Measurements from ENCODE around the gene WDR37. TPM values are rescaled to one million over a fixed set of nuclear protein-coding genes. Genes with fewer than 3 reads are reported as not detected.
A peak's percentile ranks its signal among the peaks of the same experiment; 100 is the strongest.

The WDR37 gene
- total RNA-seq, 1 experiment from 2014 or later: 10.4 TPM

GRCh38 chr10:1036341-1036791 is 19.8 kb upstream of the WDR37 start:
- ChIA-PET CTCF (interaction anchor here (0.7 to 1.7 kb wide), 2 partner anchors 13 to 221 kb away, joined by 3 to 7 read pairs; partner anchors contain the start of gene IDI1), POLR2A (interaction anchor here (1.1 to 2.9 kb wide), 2 partner anchors 9 to 12 kb away, joined by 3 to 10 read pairs; partner anchors contain the start of gene IDI1)
- no peaks in the 10 kb centered on the region for H3K9me3 Mint-ChIP-seq
- DNase-seq (ENCODE audit: low spot score): no peak
- ATAC-seq: no peak
- H3K27me3 Mint-ChIP-seq (ENCODE audit: low read depth): no peaks in the 10 kb centered on the region
- peaks cover 14% of the 10 kb centered on the region for H3K36me3 Mint-ChIP-seq
- TF ChIP-seq GTF2I (CRISPR knock-in tag; conservative IDR thresholded peaks at IDR 0.05) (no peak), ETV6 (CRISPR knock-in tag; IDR thresholded peaks at IDR 0.05) (no peak)
- no peak overlapping the region for H3K4me3 Mint-ChIP-seq
- H3K27ac Mint-ChIP-seq: no peak overlapping the region
- no peaks in the 10 kb centered on the region for H3K4me1 Mint-ChIP-seq

- CTCF ChIA-PET: interaction anchor here (0.7 to 0.9 kb wide), 2 partner anchors 143 to 221 kb away, joined by 3 read pairs; no protein-coding TSS in a partner anchor
- no peak overlapping the region for H3K4me3 Mint-ChIP-seq
- no peaks in the 10 kb centered on the region for H3K4me1 Mint-ChIP-seq
- no peaks in the 10 kb centered on the region for H3K9me3 Mint-ChIP-seq
- POLR2A ChIA-PET: interaction anchor here (0.6 to 2.9 kb wide), 2 partner anchors 12 to 688 kb away, joined by 3 to 10 read pairs; partner anchors contain the start of gene IDI1
- no peaks in the 10 kb centered on the region for H3K27me3 Mint-ChIP-seq (ENCODE audit: low read depth)
- H3K36me3 Mint-ChIP-seq: peaks cover 21% of the 10 kb centered on the region
- peak overlapping the region; percentile 83 for H3K27ac Mint-ChIP-seq
- DNase-seq (ENCODE audit: low spot score) (no peak), ATAC-seq (no peak)
- TF ChIP-seq TCF7 (CRISPR knock-in tag; IDR thresholded peaks at IDR 0.05; ENCODE audit: low read depth): no peak
- no peak for TF ChIP-seq SP1 (CRISPR knock-in tag; conservative IDR thresholded peaks at IDR 0.05)
- TF ChIP-seq ZNF219 (CRISPR knock-in tag; IDR thresholded peaks at IDR 0.05; ENCODE audit: borderline replicate concordance): no peak
- TF ChIP-seq ZMAT4 (CRISPR knock-in tag; IDR thresholded peaks at IDR 0.05): no peak
- no peak for TF ChIP-seq ARID4B (CRISPR knock-in tag; IDR thresholded peaks at IDR 0.05; ENCODE audit: borderline replicate concordance)
- no peak for TF ChIP-seq E2F4 (CRISPR knock-in tag; IDR thresholded peaks at IDR 0.05; ENCODE audit: borderline replicate concordance, low read depth)
- no peak for TF ChIP-seq ATF2 (CRISPR knock-in tag; IDR thresholded peaks at IDR 0.05; ENCODE audit: borderline replicate concordance, low read depth)
- no peak for TF ChIP-seq GRHL2 (CRISPR knock-in tag; IDR thresholded peaks at IDR 0.05; ENCODE audit: insufficient replicate concordance, severe bottlenecking)
- no peak for TF ChIP-seq MYBL2 (CRISPR knock-in tag; IDR thresholded peaks at IDR 0.05)
- TF ChIP-seq ZNF281 (CRISPR knock-in tag; IDR thresholded peaks at IDR 0.05): no peak
- TF ChIP-seq IRF1 (CRISPR knock-in tag; IDR thresholded peaks at IDR 0.05): no peak
- TF ChIP-seq FOXP1 (CRISPR knock-in tag; IDR thresholded peaks at IDR 0.05; ENCODE audit: borderline replicate concordance): no peak
- no peak for TF ChIP-seq ZNF512 (CRISPR knock-in tag; IDR thresholded peaks at IDR 0.05; ENCODE audit: borderline replicate concordance)
- TF ChIP-seq ZNF532 (CRISPR knock-in tag; IDR thresholded peaks at IDR 0.05; ENCODE audit: borderline replicate concordance): no peak
Measured at GRCh38 chr10:1037098-1037497, 19.1 kb upstream of the WDR37 start.

All from WTC11 (cell line).